Sigmoid colon (tissue), 4 donors: Measurements from ENCODE around the gene ARF6.

Experiments
- CTCF ChIP-seq, 4 experiments: fragments of 450-650 bp in 3 of 4; fragments of 200-600 bp in 1 of 4; IDR thresholded peaks; one replicate each; pipeline ENCODE4 v1.5.1; 2016 to 2019; ENCODE audit warnings: antibody characterized with exemption in 4 of 4, mild to moderate bottlenecking in 3 of 4, moderate library complexity in 2 of 4
- EP300 ChIP-seq, 4 donors: sonication (generic); formaldehyde crosslinking; IDR thresholded peaks; one replicate each; pipeline ENCODE4 v1.6.1; 2017; ENCODE audit warnings: antibody characterized with exemption in 4 of 4
- POLR2A ChIP-seq, 2 donors: fragments of 450-650 bp; IDR thresholded peaks; one replicate each; pipeline ENCODE4 v1.6.1; 2016; ENCODE audit warnings: antibody characterized with exemption in 2 of 2, mild to moderate bottlenecking in 2 of 2, moderate library complexity in 2 of 2
- POLR2AphosphoS5 ChIP-seq, 4 donors: sonication (generic); formaldehyde crosslinking; IDR thresholded peaks; one replicate each; pipeline ENCODE4 v1.6.1; 2017; ENCODE audit warnings: antibody characterized with exemption in 4 of 4

- TF ChIP-seq CTCF (IDR thresholded peaks at IDR 0.05) (no peak), EP300 (IDR thresholded peaks at IDR 0.05) (no peak), POLR2A (IDR thresholded peaks at IDR 0.05) (no peak), POLR2AphosphoS5 (IDR thresholded peaks at IDR 0.05) (no peak)
These were observed 17.2 kb upstream of the ARF6 start for GRCh38 chr14:49875640-49876198.
